PFSK-1 (cell line): ENCODE results near the gene HEPACAM.

Experiments
- SIN3A ChIP-seq: IDR thresholded peaks from 2 replicates; pipeline ENCODE4 v1.6.1; 2012; ENCODE audit warnings: mild to moderate bottlenecking, low read length, moderate library complexity, borderline replicate concordance; ENCODE audit not compliant: insufficient read depth
- TAF1 ChIP-seq: IDR thresholded peaks from 2 replicates; pipeline ENCODE4 v1.6.1; 2012; ENCODE audit warnings: low read length, control low read depth, borderline replicate concordance; ENCODE audit not compliant: insufficient read depth

GRCh38 chr11:124917115-124917637 lies 18.7 kb downstream of the HEPACAM start:
- no peak for TF ChIP-seq TAF1
- TF ChIP-seq SIN3A: no peak
